SK-N-SH treated with all-trans-retinoic acid at 6 μM for 48 hours (cell line): ENCODE data around the gene RPL7L1.

Source experiments
- ARNTL ChIP-seq: fragments of 450-650 bp; formaldehyde crosslinking; IDR thresholded peaks from 2 replicates; pipeline ENCODE4 v1.5.0; 2020; ENCODE audit warnings: low read depth, mild to moderate bottlenecking, moderate library complexity, borderline replicate concordance
- RARB ChIP-seq: fragments of 250-450 bp; sonication (Bioruptor Pico); IDR thresholded peaks from 2 replicates; pipeline ENCODE4 v1.8.0; 2021; ENCODE audit warnings: mild to moderate bottlenecking, moderate library complexity
- TCF4 ChIP-seq: fragments of 250-450 bp; sonication (Bioruptor Pico); IDR thresholded peaks from 2 replicates; pipeline ENCODE4 v1.8.0; 2021; ENCODE audit warnings: mild to moderate bottlenecking, moderate library complexity, borderline replicate concordance
- ZFP3 ChIP-seq: fragments of 250-450 bp; sonication (Bioruptor Pico); IDR thresholded peaks from 2 replicates; pipeline ENCODE4 v1.5.0; 2020; ENCODE audit warnings: mild to moderate bottlenecking, moderate library complexity
- ZFP30 ChIP-seq: fragments of 450-650 bp; formaldehyde crosslinking; IDR thresholded peaks from 2 replicates; pipeline ENCODE4 v1.5.0; 2022; ENCODE audit warnings: mild to moderate bottlenecking, moderate library complexity
- ZNF8 ChIP-seq: fragments of 450-650 bp; formaldehyde crosslinking; IDR thresholded peaks from 2 replicates; pipeline ENCODE4 v1.5.0; 2020; ENCODE audit warnings: mild to moderate bottlenecking, moderate library complexity
- TF ChIP-seq, protein P1 (sequence below): fragments of 250-450 bp; sonication (Bioruptor Pico); IDR thresholded peaks from 2 replicates; pipeline ENCODE4 v1.5.1; 2021; ENCODE audit warnings: mild to moderate bottlenecking, moderate library complexity

DNA sequence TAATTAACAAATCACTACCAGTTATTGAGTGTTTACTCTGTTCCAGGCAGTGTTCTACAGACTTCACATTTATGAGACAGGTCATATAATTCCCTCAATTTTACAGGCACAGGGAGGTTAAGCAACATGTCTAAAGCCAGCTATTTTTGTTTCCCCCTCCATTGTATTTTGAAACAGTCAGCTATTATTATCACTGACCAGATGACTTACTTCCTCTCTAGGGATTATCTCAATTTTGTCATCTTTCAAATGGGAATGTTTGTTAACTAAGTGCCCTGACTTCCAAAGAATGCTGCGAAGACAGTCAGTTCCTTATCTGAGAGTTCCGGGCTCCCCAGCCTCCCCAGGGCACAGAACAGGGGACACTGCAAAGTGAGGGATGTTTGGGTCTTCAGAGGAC is 44.2 kb downstream of the RPL7L1 start:
- TF ChIP-seq, protein P1, sequence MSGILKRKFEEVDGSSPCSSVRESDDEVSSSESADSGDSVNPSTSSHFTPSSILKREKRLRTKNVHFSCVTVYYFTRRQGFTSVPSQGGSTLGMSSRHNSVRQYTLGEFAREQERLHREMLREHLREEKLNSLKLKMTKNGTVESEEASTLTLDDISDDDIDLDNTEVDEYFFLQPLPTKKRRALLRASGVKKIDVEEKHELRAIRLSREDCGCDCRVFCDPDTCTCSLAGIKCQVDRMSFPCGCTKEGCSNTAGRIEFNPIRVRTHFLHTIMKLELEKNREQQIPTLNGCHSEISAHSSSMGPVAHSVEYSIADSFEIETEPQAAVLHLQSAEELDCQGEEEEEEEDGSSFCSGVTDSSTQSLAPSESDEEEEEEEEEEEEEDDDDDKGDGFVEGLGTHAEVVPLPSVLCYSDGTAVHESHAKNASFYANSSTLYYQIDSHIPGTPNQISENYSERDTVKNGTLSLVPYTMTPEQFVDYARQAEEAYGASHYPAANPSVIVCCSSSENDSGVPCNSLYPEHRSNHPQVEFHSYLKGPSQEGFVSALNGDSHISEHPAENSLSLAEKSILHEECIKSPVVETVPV (CRISPR knock-in tag), result no peak
- TF ChIP-seq ZNF8 (no peak), TCF4 (CRISPR knock-in tag) (no peak), ZFP3 (CRISPR knock-in tag) (no peak), ZFP30 (CRISPR knock-in tag) (no peak), RARB (CRISPR knock-in tag) (no peak), ARNTL (CRISPR knock-in tag) (no peak)
